Measurements from ENCODE around the gene RNU6-9.
"Not testable (repeated sequence)": the region's sequence is repeated elsewhere in the genome, so short reads cannot be mapped to it uniquely, and the experiment has no call there.

Gene RNU6-9

DNA sequence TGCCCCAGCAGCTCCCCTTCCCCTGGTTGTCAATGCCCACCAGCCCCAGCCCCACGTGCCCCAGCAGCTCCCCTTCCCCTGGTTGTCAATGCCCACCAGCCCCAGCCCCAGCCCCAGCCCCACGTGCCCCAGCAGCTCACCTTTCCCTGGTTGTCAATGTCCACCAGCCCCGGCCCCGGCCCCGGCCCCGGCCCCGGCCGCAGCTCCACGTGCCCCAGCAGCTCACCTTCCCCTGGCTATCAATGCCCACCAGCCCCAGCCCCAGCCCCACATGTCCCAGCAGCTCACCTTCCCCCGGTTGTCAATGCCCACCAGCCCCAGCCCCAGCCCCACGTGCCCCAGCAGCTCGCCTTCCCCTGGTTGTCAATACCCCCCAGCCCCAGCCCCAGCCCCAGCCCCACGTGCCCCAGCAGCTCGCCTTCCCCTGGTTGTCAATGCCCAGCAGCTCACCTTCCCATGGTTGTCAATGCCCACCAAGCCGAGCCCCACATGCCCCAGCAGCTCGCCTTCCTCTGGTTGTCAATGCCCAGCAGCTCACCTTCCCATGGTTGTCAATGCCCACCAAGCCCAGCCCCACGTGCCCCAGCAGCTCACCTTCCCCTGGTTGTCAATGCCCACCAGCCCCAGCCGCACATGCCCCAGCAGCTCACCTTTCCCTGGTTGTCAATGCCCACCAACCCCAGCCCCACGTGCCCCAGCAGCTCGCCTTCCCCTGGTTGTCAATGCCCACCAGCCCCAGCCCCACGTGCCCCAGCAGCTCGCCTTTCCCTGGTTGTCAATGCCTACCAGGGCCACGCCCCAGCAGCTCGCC is 14.3 kb upstream of the RNU6-9 start:
- DNase-seq = not testable (repeated sequence)

DNA sequence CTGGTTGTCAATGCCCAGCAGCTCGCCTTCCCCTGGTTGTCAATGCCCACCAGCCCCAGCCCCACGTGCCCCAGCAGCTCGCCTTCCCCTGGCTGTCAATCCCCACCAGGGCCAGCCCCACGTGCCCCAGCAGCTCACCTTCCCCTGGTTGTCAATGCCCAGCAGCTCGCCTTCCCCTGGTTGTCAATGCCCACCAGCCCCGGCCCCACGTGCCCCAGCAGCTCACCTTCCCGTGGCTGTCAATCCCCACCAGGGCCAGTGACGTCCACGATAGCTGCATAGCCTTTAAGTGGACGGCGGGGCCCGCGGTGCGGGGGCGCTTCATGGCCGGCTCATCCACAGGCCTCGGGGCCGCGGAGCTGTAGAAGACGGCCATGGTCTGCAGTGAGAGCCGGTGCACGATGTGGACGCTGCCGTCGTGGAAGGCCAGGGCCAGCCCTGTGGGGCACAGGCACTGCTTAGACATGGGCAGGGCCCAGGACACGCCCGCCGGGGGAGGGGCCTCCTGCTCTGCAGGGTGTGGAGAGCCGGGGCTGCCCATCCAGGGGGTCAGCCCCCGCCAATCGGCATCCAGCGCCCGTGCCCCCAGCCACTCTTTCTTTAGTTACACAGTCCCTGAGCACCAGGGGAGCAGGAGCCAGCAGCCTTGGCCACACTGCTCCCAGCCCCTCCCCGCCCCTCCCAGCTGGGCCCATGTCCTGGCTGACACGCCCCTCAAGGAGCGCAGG is 13.4 kb upstream of the RNU6-9 start:
- DNase-seq = no peak

GRCh38 chr19:881385-882071 is 11.8 kb upstream of the RNU6-9 start:
- no peak for DNase-seq

DNA sequence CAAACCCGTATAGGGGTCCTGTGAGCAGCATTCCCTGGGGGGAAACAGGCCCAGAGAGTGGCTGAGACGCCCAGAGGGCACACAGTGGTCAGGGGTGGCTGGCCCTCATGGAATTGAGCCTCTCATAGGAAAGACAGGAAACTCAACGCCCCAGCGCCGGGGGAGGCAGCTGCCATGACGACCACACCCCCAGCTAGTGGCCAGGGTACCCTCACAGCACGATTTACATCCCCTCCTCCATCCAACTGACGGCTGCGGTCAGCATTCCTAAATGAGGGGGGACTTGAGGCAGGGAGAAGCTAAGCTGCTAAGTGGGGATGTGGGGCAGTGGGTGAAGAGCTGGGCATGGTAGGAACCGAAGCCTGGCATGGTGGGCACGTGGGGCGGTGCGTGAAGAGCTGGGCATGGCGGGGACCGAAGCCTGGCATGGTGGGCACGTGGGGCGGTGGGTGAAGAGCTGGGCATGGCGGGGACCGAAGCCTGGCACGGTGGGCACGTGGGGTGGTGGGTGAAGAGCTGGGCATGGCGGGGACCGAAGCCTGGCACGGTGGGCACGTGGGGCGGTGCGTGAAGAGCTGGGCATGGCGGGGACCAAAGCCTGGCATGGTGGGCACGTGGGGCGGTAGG is 10.3 kb upstream of the RNU6-9 start:
- no peak for DNase-seq

DNA sequence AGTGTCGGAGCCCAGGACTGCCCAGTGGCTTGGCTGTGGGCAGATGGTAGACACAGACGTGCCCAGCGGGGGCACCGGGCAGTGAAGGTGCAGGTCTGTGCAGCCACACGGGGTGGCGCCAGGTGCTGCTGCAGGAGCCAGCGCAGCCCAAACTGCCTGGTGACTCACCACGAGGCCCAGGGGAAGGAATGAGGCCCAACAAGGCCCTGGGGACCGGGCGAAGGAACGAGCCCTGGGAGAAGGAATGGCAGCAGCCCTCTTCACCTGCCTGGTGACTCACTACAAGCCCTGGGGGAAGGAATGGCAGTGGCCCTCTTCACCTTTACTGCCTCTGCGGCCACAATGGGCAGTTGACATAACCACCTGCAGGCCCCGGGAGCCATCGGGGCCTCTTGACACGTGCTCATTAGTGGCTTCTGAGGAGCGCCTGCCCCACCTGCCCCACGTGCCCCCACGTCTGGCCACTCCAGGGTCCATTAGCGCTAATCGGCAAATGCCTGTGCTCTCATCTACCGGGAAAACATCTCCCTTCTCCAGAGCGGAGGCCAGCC is 9.5 kb upstream of the RNU6-9 start:
- no peak for DNase-seq

- no peak for DNase-seq
Measured at GRCh38 chr19:884420-885211, 8.7 kb upstream of the RNU6-9 start.

GRCh38 chr19:885536-886224 is 7.6 kb upstream of the RNU6-9 start:
- DNase-seq = no peak

DNA sequence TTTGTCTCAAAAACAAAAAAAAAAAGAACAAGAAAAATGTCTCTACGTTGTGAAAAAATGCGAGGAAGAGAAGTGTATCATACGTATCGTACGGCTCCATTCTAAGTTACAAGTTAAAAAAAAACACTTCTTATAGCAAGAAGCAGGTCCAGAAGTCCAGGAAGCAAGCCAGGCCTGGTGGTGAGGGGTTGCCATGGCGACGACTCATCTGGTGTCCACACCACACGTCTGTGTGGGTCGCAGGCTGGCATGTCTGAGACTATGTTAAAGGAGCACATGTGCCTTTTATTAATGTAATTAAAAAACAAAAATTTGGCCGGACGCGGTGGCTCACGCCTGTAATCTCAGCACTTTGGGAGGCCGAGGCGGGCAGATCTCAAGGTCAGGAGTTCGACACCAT is 6.2 kb upstream of the RNU6-9 start:
- no peak for DNase-seq

DNA sequence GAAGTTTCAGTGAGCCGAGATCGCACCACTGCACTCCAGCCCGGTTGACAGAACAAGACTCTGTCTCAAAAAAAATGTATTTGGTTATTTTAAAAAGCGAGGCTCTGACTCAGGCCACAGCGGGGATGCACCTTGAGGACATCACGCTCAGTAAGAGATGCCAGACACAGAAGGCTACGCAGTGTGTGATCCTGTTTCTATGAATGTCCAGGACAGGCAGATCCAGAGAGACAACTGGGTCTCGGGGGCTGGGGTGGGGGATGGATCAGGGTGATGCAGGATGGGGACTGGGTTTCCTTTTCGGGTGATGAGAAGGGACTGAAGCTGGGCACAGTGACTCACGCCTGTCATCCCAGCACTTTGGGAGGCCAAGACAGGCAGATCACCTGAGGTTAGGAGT is 5.7 kb upstream of the RNU6-9 start:
- no peak for DNase-seq

- DNase-seq = no peak
Measured at GRCh38 chr19:888581-889385, 4.5 kb upstream of the RNU6-9 start.

- DNase-seq = no peak
Measured at GRCh38 chr19:889662-890295, 3.5 kb upstream of the RNU6-9 start.

DNA sequence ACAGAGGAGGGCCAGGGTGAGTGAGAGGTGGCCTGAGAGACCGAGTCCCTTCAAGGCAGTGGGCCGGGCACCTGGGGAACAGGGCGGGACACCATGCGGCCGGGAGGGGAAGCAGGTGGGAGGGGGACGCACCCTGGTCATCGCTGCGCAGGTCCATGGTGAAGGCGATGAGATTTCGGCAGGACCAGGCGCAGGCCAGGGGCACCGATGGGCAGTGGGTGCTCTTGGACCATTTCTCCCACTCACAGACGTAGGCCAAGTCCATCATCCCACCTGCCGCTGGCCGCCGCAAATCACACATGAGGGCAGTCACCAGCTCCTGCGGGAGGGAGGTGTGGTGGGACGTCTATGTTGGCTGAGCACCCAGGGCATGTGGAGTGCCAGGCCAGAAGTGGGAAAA is 2.5 kb upstream of the RNU6-9 start:
- no peak for DNase-seq

DNA sequence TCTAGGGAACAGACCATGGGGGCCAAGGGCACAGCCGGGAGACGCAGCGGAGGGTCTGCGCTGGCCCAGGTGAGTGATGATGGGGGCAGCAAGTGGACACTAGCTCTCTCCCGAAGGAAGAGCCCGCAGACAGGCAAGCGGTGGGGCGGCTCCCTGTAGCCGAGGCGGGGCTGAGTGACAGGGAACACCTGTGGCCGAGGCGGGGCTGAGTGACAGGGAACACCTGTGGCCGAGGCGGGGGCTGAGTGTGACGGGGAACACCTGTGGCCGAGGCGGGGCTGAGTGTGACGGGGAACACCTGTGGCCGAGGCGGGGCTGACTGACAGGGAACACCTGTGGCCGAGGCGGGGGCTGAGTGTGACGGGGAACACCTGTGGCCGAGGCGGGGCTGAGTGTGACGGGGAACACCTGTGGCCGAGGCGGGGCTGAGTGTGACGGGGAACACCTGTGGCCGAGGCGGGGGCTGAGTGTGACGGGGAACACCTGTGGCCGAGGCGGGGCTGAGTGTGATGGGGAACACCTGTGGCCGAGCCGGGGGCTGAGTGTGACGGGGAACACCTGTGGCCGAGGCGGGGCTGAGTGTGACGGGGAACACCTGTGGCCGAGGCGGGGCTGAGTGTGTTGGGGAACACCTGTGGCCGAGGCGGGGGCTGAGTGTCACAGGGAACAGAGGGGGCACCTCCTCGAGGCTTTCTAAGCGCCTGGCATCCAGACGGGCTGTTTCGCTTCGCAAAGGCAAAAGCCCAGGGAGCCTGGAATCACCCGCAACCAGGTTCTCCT is 1.7 kb upstream of the RNU6-9 start:
- DNase-seq = not testable (repeated sequence)

DNA sequence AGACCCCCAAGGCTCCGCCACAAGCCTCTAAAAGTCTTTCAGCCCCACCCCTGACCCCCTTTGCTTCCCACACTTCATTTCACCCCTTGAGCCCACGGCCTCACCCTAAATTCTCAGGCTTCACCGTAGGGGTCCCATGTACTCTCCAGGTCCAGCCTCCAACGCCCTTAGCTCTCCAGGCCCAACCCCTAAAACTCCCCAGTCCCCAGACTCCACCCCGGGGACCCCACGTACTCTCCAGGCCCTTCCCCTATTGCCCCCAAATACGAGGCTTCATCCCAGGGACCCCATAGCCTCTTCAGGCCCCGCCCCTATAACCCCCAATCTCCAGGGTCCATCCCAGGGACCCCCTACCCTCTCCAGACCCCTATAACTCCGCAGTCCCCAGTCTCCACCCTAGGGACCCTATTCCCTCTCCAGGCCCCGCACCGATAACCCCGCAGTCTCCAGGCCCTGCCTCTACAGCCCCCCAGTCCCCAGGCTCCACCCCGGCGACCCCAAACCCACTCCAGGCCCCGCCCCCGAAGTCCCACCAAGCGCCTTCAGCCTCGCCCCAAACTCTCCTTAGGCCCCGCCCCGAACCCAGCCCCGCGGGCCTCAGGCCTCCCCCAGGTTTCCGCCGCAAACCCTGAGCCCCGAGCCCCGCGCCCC is 916 bp upstream of the RNU6-9 start:
- DNase-seq = no peak

DNA sequence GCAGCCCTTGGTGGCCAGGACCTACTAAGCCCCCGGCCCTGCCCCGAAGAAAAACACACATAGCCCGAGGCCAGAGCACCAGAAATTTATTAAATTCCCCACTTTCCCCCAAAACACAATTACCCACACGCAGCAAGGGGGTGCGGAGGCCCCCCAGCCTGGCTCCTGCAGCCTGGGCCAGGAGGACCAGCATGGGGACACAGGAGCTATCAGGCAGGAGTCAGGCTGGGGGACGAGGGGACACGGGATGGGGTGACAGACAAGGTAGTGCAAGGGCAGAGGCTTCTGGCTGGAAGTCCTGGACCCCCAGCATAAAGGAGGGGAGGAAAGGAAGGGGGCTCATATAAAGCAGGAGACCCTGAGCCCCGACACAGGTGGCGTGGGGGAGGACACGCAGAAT is 3.1 kb downstream of the RNU6-9 start:
- DNase-seq = no peak

- DNase-seq = no peak
Measured at GRCh38 chr19:896999-897398, 3.7 kb downstream of the RNU6-9 start.

DNA sequence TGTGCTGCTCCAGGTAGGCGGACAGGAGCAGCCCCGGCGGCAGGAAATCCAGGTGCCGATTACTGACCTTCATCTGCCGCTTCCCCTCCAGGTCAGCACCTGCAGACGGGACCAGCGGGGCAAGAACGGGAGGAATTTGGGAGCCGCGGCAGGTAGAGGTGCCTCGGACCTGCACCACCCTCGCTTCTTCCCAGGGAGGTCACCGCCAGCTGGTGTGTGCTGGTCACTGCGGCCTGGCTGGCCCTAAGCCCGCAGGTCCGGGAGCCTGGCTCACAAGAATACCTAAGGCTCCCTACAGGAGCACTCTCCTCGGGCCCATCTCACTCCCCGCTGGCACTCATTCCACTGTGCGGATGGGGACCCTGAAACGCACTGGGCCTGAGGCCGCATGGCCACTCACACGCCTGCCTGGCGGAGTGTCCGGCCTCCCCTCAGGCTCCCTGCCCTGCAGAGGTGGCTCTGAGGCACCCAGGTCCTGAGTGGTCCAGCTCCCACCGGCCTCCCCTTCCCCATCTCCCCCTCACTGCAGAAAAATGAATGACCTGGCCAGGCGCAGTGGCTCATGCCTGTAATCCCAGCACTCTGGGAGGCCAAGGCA is 4.3 kb downstream of the RNU6-9 start:
- no peak for DNase-seq

DNA sequence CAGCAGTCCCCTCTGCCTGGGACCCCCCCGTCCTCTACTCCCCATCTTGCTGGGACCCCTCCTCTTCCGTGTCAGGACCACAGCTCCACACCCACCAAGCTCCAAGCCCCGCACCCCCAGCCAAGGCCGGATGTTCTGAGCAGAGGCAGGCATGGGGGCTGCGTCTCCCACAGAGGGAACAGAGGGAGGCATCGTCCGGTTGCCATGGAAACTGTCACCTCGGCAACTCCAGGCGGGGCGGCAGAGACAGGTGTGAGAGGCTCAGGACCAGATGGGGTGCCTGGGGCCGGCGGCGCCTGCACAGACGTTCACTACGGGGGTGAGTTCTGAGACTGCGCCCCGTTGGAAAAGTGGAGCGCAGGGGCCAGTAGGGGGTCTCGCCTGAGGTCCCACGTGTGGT is 5.4 kb downstream of the RNU6-9 start:
- DNase-seq = no peak

All from cortex of kidney (tissue), 1 donor.